ENCODE data around the gene PLEKHB1.

PLEKHB1 gene

DNA sequence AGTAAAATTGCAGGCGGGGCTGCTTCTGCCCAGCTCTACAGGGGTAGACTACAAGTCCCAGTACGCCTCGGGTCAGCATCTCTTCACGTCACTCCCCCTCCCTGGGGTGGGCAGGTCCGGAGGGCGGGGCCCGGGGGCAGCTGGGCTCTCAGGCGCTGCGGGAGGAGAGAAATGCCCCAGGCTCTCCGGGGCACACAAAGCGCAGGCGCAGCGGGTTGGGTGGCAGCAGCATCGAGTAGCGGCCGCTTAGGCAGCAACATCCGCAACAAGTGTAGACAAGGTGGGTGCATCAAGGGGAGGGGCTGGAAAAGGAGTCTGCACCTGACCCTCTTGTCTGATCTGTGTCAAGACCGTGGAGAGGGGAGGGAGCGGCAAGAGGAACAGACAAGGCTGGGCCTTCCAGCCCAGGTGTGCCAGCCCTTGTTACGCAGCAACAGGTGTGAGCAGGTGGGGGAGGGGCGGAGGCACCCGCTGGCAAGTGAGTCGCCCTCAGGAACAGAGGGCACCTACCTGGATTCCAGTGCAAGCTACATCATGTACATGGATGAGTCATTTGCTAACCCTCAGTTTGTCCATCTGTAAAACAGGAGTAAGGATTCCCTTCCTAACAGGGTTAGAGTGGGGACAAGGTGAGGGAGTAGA is 1.2 kb downstream of the PLEKHB1 start:
- no peaks in the 10 kb centered on the region for H4K20me1 ChIP-seq
- H3K27ac ChIP-seq: no peak overlapping the region
- H3K4me2 ChIP-seq: peak overlapping the region; percentile 78
- H3K4me3 ChIP-seq: peak overlapping the region; percentile 47
- no peaks in the 10 kb centered on the region for H3K27me3 ChIP-seq
- H3K4me1 ChIP-seq: peaks cover 24% of the 10 kb centered on the region
- H3K36me3 ChIP-seq: no peaks in the 10 kb centered on the region
- no peak for TF ChIP-seq Cebpa-rat (IDR thresholded peaks at IDR 0.05)
- no peaks in the 10 kb centered on the region for H3K9me3 ChIP-seq
- no peak overlapping the region for H3K9ac ChIP-seq

DNA sequence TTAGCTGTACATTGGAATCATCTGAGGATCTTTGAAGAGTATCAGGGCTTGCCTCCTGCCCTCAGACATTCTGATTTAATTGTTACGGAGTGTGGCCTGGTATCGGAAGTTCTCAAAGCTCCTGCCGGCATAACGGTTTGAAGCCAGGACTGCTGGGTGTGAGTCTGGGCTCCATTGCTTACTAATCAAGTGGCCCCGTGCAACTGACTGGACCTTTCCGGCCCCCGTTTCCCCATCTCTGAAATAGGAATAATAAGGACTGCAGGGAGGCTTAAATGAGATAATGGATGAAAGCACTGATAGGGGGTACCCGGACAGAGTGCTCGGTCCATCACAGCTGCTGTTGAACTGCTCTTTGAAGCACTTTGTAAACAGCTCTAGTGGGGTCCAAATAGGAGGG is 1.7 kb downstream of the PLEKHB1 start:
- Histone ChIP-seq H3K9me3 (no peaks in the 10 kb centered on the region), H3K4me3 (no peak overlapping the region; the same call in 1 of the 2 replicates), H3K4me2 (peak overlapping the region; percentile 78), H3K36me3 (no peaks in the 10 kb centered on the region), H4K20me1 (no peaks in the 10 kb centered on the region), H3K4me1 (peaks cover 24% of the 10 kb centered on the region), H3K27ac (no peak overlapping the region), H3K27me3 (no peaks in the 10 kb centered on the region), H3K9ac (no peak overlapping the region)
- TF ChIP-seq Cebpa-rat (IDR thresholded peaks at IDR 0.05): no peak

DNA sequence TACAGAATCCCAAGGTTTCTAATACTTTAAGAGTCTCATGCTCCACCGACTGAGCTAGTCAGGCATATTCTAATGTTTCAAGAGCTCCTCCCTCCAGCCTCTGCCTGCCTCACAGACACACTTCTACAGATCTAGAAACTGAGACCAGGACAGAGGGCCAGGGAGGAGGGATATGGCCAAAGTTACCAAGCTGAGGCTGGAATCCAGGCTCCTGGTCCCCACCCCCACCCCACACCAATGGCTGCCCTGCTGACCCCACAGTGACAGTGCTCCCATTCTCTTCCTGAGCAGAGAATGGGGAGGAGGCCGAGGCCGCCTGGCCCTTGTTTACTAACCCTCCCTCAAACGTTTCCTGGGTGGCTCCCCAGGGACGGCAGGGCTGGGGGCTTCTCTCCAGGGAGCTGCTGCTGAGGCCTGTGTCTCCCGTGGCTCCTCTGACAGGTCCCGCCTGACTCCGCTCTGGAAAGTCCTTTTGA is 2.2 kb downstream of the PLEKHB1 start:
- H3K4me1 ChIP-seq: peaks cover 24% of the 10 kb centered on the region
- H4K20me1 ChIP-seq: no peaks in the 10 kb centered on the region
- TF ChIP-seq Cebpa-rat (IDR thresholded peaks at IDR 0.05): no peak
- no peak overlapping the region for H3K27ac ChIP-seq
- no peaks in the 10 kb centered on the region for H3K27me3 ChIP-seq
- H3K9me3 ChIP-seq: no peaks in the 10 kb centered on the region
- H3K9ac ChIP-seq: no peak overlapping the region; the same call in 1 of the 2 replicates
- peak overlapping the region; percentile 78 for H3K4me2 ChIP-seq
- no peak overlapping the region for H3K4me3 ChIP-seq
- H3K36me3 ChIP-seq: no peaks in the 10 kb centered on the region

DNA sequence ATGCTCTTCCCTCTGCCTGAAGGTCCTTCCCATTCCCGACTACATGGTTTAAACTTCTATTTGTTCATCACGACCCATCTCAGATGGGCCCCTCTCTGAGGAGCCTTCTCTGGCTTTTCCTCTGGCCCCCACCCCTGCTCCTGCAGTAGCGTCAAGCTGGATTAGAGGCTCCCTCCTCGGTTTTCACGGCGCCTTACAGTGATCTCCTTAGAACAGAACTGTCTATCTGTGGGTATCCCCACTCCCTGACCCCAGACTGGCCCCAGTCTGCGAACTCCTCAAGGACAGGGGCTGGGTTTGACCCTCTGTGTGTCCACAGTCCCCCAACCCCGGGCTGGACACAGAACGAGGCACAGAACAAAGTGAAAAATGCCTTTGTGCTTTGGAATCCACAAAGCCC is 2.8 kb downstream of the PLEKHB1 start:
- H4K20me1 ChIP-seq: no peaks in the 10 kb centered on the region
- H3K4me1 ChIP-seq: peaks cover 24% of the 10 kb centered on the region
- no peaks in the 10 kb centered on the region for H3K36me3 ChIP-seq
- H3K27ac ChIP-seq: no peak overlapping the region
- no peak for TF ChIP-seq Cebpa-rat (IDR thresholded peaks at IDR 0.05)
- H3K9me3 ChIP-seq: no peaks in the 10 kb centered on the region
- H3K9ac ChIP-seq: no peak overlapping the region; the same call in 1 of the 2 replicates
- H3K4me2 ChIP-seq: peak overlapping the region; percentile 78
- H3K27me3 ChIP-seq: no peaks in the 10 kb centered on the region
- no peak overlapping the region for H3K4me3 ChIP-seq

DNA sequence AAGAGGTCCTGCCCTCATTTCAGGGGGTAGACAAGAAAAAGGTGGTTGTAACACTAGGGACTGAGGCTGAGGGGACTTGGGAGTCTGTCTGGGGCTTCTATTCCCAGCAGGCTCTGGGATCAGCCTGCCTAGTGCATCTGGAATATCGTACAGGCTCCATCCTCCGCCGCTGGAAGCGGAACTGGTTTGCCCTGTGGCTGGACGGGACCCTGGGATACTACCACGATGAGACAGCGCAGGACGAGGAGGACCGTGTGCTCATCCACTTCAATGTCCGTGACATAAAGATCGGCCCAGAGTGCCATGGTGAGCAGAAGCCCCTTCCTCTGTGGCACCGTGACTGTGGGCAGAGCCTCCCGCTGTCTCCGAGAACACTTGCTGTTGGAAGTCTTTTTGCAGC is 4.0 kb downstream of the PLEKHB1 start:
- H4K20me1 ChIP-seq: no peaks in the 10 kb centered on the region
- no peaks in the 10 kb centered on the region for H3K9me3 ChIP-seq
- no peak for TF ChIP-seq Cebpa-rat (IDR thresholded peaks at IDR 0.05)
- no peaks in the 10 kb centered on the region for H3K36me3 ChIP-seq
- no peak overlapping the region for H3K4me2 ChIP-seq
- H3K27ac ChIP-seq: no peak overlapping the region
- no peak overlapping the region for H3K9ac ChIP-seq
- no peak overlapping the region for H3K4me3 ChIP-seq
- no peaks in the 10 kb centered on the region for H3K27me3 ChIP-seq
- H3K4me1 ChIP-seq: peaks cover 24% of the 10 kb centered on the region

DNA sequence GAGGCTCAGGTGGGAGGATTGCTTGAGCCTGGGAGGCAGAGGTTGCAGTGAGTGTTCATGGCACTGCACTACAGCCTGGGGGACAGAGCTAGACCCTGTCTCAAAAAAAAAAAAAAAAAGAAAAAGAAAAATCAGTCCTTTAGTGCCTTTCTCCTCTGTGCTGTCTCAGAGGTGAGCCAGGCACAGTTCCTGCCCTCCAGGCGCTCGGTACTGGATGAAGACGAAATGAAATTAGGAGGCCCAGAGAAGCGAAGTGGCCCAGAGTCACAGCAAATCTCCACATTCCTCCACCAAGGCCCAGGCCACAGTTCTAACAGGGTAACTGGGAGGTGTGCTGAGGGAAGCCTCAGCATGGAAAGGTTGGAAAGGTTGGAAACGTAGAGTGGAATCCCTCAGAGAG is 4.9 kb downstream of the PLEKHB1 start:
- Histone ChIP-seq H3K27ac (no peak overlapping the region), H3K9me3 (no peaks in the 10 kb centered on the region), H4K20me1 (no peaks in the 10 kb centered on the region), H3K4me3 (no peak overlapping the region), H3K9ac (no peak overlapping the region), H3K4me1 (peaks cover 24% of the 10 kb centered on the region), H3K27me3 (no peaks in the 10 kb centered on the region), H3K36me3 (no peaks in the 10 kb centered on the region), H3K4me2 (no peak overlapping the region)
- TF ChIP-seq Cebpa-rat (IDR thresholded peaks at IDR 0.05): no peak

DNA sequence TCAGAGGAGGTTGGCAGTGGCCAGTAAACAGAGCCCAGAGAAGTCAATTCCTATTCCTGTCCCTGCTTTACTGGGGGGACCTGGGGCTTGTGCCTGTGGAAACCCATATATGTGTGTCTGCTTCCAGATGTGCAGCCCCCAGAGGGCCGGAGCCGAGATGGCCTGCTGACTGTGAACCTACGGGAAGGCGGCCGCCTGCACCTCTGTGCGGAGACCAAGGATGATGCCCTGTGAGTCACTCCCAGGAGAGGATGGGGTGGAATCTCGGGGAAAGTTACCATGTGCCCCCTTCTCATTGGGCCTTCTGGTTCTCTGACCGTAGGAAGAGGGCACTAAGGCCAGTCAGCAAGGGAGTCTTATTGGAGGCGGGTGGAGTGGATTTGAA is 5.3 kb downstream of the PLEKHB1 start:
- Histone ChIP-seq H3K4me1 (peaks cover 24% of the 10 kb centered on the region), H3K4me3 (no peak overlapping the region), H4K20me1 (no peaks in the 10 kb centered on the region), H3K9ac (no peak overlapping the region), H3K36me3 (no peaks in the 10 kb centered on the region), H3K9me3 (no peaks in the 10 kb centered on the region), H3K4me2 (no peak overlapping the region), H3K27me3 (no peaks in the 10 kb centered on the region), H3K27ac (no peak overlapping the region)
- no peak for TF ChIP-seq Cebpa-rat (IDR thresholded peaks at IDR 0.05)

DNA sequence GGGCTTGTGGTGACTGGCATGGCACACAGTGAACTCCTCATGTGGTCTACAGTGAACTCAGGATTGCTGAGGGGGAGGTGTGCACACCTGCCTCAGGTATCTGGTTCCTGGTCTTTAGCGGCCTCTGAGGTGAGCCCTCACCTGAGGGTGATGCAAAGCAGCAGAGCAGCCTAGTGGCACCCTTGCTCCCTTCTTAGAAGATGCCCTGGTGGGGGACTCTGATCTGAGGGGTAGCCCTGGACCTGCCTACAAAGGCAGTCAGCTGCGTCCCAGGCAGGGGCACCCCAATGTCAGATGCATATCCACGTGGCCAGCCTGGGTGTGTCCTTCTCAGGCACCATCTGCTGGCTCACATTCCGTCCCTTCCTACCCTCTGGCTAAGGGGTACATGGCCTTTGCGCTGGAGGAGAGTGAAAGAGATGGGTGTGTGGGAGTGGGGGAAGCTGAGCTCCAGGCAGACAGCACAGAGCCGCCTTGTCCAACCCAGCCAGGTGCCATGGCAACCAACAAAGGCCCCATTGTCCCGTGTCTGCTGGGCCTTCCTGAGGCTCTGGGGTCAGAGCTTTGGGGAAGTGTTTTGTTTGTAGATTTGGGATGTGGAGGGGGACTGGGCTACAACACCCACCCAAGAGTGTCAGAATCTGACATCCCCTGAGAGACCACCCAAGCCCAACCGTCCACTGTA is 5.8 kb downstream of the PLEKHB1 start:
- H3K4me2 ChIP-seq: no peak overlapping the region
- no peaks in the 10 kb centered on the region for H4K20me1 ChIP-seq
- H3K4me3 ChIP-seq: no peak overlapping the region
- H3K27me3 ChIP-seq: no peaks in the 10 kb centered on the region
- H3K4me1 ChIP-seq: peaks cover 19% of the 10 kb centered on the region
- no peak overlapping the region for H3K27ac ChIP-seq
- H3K9ac ChIP-seq: no peak overlapping the region
- H3K36me3 ChIP-seq: no peaks in the 10 kb centered on the region
- H3K9me3 ChIP-seq: no peaks in the 10 kb centered on the region
- TF ChIP-seq Cebpa-rat (IDR thresholded peaks at IDR 0.05): no peak

DNA sequence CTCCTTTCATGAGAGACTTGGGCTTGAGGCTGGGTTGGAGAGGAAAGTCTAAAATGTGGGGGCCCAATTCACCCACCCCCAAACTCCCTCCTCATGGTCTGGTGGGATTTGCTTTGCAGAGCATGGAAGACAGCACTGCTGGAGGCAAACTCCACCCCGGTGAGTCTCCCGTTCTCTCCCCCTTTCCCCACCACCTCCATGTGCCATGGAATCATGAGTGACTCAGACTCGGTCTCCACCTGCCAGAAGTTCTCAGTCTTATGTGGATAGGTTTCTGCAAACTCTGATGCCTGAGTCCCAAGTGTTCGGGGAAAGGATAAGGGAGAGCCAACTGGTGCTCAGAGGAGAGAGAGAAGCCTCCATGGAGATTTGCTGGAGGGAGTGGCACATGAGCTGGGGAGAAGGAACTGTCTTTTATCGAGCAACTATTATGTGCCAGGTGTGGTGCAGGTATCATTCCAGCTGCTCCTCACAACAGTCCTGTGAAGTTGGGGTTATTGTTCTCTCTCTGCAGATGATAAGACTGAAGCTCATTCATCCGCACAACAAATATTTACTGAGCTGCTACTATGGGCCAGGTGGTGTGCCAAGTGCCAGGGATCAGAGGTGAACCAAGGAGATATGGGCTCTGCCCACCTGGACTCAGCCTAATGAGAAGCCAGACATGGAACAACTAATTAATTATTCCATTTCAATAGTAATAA is 6.6 kb downstream of the PLEKHB1 start:
- no peak overlapping the region for H3K9ac ChIP-seq
- no peaks in the 10 kb centered on the region for H3K27me3 ChIP-seq
- no peaks in the 10 kb centered on the region for H4K20me1 ChIP-seq
- no peak for TF ChIP-seq Cebpa-rat (IDR thresholded peaks at IDR 0.05)
- peaks cover 13% of the 10 kb centered on the region for H3K4me1 ChIP-seq
- H3K27ac ChIP-seq: no peak overlapping the region
- H3K4me3 ChIP-seq: no peak overlapping the region
- no peak overlapping the region for H3K4me2 ChIP-seq
- no peaks in the 10 kb centered on the region for H3K9me3 ChIP-seq
- H3K36me3 ChIP-seq: no peaks in the 10 kb centered on the region

DNA sequence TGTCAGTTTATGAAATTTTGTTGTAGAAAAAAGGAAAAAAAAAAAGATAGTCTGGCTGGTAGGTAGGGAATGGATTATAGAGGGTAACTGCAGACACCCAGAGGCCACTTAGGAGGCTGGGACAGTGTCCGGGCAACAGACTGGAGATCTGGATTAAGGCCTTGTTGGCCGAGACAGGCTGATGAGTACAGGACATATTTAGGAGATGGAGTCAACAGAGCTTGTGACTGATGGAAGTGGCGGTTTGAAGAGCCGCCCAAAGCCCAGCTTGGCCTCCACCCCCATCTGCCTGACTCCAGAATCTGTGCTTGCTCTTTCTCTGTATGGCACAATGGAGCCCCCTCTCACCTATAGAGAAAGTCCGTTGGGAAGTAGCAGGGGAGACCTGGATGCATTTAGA is 7.6 kb downstream of the PLEKHB1 start:
- Histone ChIP-seq H3K27me3 (no peaks in the 10 kb centered on the region), H3K4me1 (peaks cover 4% of the 10 kb centered on the region), H4K20me1 (no peaks in the 10 kb centered on the region), H3K27ac (no peak overlapping the region), H3K4me2 (no peak overlapping the region), H3K9me3 (no peaks in the 10 kb centered on the region), H3K9ac (no peak overlapping the region), H3K4me3 (no peak overlapping the region), H3K36me3 (no peaks in the 10 kb centered on the region)
- TF ChIP-seq Cebpa-rat (IDR thresholded peaks at IDR 0.05): no peak

All from BLaER1 (cell line).